GM19452 (cell line): Measurements from ENCODE around the gene CFAP157.

Experiments used
- ATAC-seq: cut with Tn5 transposase; IDR thresholded peaks from one replicate; pipeline ENCODE4 v1.9.1; 2021; ENCODE audit not compliant: unreplicated experiment

CFAP157 gene

DNA sequence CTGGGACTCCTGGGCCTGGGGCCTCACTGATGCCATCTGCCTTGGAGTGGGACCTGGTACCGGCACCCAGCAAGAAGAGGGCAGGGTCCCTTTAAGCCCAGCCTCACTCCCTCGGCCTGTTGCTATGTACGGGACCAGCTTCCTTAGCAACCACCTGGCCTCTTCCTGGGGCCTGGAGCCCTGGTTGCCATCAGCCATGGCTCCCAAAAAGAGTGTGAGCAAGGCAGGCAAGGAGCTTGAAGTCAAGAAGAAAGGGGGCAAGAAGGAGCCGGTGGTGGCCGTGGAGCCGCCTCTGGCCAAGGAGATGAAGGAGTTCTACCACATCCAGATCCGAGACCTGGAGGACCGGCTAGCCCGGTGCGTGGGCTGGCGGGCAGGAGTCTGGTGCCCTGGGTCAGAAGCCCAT is at the start of gene CFAP157:
Gene CFAP157 (plus strand): TSS at position 153 of the 406 bp plus-strand sequence. CDS start 44 bp downstream, at position 197.
- no peak for ATAC-seq

DNA sequence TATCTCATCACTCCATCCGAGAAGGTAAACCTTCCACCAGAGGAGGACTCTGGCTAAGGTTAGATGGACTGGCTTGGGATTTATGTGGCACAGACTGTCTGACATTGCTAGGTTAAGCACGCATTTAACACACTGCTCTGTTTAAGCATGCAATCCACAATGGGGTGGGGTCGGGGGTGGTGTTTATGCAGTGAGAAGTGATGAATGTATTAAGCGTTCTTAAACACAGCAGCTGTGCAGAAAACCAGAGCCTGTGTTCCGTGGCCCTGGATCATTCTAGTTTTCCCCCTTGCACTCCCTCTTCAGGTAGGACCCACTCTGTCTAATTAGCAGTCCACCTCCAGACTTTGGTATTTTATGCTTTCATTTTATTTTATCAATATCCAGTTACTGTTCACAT is 48.4 kb upstream of the CFAP157 start:
- no peak for ATAC-seq

GRCh38 chr9:127660886-127661741 is 45.7 kb upstream of the CFAP157 start:
- ATAC-seq = no peak

GRCh38 chr9:127662617-127663016 is 44.2 kb upstream of the CFAP157 start:
- ATAC-seq = no peak

DNA sequence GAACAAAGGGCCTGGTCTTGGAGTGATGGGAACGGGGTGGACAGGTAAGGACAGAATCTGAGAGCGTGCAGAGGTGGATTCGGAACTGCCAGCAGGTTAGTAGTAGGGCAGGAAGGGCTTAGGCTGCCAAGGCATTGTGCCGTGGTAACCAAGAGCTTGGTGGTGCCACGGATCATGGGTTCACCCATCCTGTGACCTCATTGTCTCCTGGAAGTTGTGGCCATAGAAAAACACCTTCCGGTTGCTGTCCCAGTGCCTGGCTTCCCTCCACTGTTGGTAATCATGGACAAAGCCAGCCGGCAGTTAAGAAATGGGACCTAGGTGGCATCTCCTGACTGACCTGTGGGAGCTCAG is 42.5 kb upstream of the CFAP157 start:
- ATAC-seq = no peak

DNA sequence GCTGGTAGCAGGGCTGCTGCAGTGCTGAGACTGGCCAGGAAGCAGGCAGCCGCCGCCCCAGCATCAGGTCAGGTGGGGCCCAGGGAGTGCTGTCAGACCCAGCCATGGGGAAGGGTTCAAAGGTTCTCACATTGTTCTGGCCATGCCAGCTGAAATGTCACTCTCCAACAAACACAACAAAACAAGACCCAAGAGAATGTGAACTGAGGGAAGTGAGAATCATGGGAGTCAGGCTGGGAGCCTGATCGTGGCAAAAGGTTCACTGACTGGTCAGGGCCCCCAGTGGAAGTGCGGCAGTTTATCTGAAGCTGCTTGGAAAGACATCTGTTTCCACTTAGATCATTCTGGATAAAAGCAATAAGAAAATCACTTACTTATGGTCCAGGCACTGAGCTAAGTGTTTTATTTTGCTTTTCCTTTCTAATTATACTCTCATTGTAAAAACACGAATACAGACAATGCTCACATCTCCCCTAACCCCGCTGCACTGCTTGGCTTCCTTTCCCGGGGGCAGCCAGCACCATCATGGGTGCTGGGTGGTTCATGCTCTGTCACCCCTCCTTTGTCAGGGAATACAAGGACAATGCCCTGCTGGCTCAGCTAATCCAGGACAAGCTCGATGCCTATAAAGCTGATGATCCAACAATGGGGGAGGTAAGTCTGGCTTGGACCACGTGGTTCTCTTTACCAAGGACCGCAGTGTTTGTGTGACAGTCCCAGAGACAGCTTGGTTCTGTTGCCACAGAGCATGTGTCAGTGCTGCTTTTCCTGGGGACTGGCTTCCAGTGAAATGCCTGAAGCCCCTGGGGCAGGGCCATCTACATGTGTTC is 41.9 kb upstream of the CFAP157 start:
- no peak for ATAC-seq

- ATAC-seq = no peak
Observed at GRCh38 chr9:127667127-127667844, 39.5 kb upstream of the CFAP157 start.

DNA sequence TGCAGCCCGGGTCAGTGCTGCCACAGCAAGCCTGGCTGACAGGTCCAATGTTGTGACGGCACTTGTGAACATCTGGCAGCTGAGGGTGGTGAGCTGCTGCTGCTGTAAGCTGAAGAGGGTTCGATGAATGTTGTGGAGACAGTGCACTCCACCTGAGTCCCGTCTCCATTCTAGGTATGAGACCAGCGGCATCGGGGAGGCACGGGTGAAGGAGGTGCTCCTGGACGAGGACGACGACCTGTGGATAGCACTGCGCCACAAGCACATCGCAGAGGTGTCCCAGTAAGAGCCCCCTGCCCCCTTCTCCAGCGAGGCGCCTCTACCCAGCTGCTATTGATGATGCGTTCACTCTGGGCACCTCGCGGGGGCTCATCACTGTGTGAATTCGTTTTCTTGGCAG is 38.9 kb upstream of the CFAP157 start:
- no peak for ATAC-seq

- ATAC-seq = no peak
Observed at GRCh38 chr9:127673234-127673633, 33.6 kb upstream of the CFAP157 start.

GRCh38 chr9:127676638-127677037 is 30.1 kb upstream of the CFAP157 start:
- no peak for ATAC-seq

DNA sequence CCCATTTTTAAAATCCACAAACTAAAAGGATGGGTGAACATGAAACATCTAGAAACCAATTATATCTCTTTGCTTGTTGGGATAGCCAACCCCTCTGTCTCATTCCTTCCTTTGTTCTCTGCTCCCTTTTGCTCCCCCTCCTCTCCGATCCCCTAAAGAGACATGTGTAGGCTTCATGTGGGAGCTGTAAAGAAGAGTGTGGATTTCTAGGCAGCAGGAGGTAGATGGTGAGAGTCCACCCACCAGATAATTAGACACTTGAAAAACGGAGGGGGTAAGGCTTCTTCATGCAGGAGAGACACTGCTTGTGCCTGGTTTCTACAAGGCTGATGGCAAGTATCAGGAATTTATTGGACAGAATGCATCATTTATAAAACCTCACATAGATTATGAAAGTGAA is 27.3 kb upstream of the CFAP157 start:
- no peak for ATAC-seq

GRCh38 chr9:127680226-127680625 is 26.6 kb upstream of the CFAP157 start:
- no peak for ATAC-seq

GRCh38 chr9:127680846-127681245 is 25.9 kb upstream of the CFAP157 start:
- ATAC-seq = no peak

DNA sequence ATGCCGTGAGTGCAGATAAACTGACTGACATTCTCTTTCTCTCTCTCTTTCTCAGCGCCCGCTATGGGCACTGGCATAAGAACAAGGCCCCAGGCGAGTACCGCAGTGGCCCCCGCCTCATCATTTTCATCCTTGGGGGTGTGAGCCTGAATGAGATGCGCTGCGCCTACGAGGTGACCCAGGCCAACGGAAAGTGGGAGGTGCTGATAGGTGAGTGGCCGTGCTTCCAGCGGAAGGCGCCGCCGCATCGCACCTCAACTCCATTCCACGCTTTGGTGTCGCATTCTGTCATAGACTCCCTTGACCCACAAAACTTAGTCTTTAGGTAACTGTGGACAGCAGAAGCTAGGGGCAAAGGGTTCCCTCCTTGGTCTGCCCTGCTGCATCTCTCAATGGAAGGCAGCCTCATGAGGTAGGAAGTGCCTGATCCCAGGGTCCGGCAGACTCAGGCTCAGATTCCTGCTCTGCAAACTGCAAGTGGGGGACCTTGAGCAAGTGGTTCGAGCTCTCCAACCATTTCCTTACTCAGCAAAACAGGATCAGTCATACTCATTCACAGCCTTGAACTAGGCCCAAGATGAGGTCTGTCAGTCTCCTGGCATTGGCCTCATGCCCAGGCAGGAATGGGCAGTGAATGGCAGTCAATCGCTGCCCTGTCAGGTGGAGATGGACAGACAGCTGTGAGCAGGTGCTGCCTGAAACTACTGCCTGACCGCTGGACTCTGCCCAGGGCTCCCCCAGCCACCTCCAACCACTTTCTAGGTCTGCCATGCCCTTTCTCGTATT is 24.2 kb upstream of the CFAP157 start:
- no peak for ATAC-seq

- ATAC-seq = no peak
Observed at GRCh38 chr9:127683723-127684122, 23.1 kb upstream of the CFAP157 start.

DNA sequence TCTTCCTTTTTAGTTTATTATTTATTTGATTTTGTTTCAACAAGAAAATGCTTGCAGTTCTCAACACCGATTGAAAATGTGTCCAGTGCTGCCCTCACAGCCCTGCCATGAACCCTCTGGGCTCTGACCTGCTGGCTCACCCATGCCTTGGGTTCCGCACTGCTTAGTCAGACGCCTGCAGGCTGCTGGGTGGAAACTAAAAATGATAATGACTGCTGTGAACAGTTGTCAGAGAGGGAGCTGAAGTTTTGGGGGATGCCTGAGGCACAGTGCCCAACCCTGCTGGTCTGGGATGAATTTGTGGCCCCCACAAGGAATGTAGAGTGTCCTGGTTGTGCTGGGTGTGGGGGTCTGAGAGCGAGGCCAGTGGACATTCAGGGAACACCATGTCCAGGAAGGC is 22.2 kb upstream of the CFAP157 start:
- ATAC-seq = no peak

DNA sequence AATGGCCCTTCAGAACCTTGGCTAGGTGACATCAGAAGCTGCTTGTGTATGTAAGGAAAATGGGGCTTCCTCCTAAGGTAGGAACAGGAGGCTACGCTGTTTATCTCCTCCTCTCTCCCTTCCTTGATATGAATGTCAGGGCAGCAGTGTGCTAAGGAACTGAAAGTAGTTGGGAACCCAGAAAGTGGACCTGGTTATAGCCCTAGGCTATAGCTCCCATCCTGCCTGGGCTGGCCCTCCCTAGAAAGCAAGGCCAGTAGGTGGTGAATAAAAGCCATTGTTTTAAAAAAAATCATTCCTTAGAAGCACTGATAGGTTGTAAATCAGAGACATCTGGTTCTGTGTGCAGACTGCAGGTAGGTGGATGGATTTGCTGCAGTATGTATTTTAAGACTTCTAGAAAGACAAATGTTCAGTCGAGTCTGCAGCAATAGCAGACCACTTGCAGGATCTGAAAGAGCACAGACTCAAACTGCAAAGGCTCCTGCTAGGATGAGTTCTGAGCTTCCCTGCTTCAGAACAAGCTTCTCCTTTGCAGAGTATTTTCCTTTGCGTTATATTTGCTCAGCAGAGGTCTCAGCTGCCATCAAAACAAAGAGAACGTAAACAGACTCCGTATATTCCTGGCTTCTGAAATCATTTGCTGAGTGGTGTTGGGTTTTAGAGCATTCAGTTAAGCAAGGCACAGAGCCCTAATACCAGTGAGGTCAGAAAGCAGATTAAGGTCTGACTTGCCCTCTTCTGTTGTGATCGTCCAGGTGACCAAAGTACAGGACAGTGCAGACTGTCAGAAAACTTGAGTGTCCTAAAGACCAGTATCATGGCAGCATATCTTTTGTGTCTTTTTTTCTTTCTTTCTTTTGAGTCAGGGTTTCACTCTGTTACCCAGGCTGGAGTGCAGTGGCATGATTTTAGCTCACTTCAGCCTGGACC is 20.1 kb upstream of the CFAP157 start:
- no peak for ATAC-seq

GRCh38 chr9:127689329-127690000 is 17.3 kb upstream of the CFAP157 start:
- ATAC-seq = no peak

GRCh38 chr9:127690735-127691134 is 16.1 kb upstream of the CFAP157 start:
- no peak for ATAC-seq
